Esophagus squamous epithelium (tissue), 4 donors: ENCODE data around the gene KMT2E.
A peak's percentile ranks its signal among the peaks of the same experiment; 100 is the strongest.

Experiments used
- POLR2A ChIP-seq, 4 donors: fragments of 450-650 bp; IDR thresholded peaks; one replicate each; pipeline ENCODE4 v1.6.1; 2017; ENCODE audit warnings: antibody characterized with exemption in 4 of 4, mild to moderate bottlenecking in 4 of 4, moderate library complexity in 3 of 4
- TF ChIP-seq, protein P1 (sequence below), 6 experiments: fragments of 450-650 bp in 4 of 6; fragments of 200-600 bp in 2 of 6; sonication (generic) in 2 of 6; IDR thresholded peaks; one replicate each; pipeline ENCODE4 v1.5.1; 2016 to 2019; ENCODE audit warnings: antibody characterized with exemption in 6 of 6, mild to moderate bottlenecking in 4 of 6, moderate library complexity in 4 of 6

DNA sequence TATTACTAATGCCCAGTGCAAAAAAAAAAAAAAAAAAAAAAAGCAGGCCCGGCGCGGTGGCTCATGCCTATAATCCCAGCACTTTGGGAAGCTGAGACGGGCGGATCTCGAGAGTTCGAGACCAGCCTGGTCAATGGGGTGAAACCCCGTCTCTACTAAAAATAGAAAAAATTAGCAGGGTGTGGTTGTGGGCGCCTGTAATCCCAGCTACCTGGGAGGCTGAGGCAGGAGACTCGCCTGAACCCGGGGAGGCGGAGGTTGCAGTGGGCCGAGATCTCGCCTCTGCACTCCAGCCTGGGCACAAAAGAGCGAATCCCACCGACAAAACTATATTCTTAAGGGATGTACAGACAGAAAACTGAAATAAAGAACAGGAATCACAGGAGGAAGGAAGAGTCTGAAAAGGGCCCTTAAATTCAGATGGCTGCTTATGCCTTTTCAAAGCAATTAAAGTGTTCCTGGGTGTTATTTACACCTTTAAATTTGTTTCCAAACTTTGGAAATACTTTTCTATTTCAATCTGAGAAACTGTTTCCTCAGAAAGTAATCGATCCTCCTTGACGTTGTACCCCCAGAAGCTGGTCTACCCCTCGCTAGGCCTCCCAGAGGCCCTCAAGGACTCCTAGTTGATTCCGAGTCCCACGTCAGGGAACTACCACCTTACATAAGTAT, 2.0 kb upstream of the KMT2E start:
- TF ChIP-seq, protein P1, sequence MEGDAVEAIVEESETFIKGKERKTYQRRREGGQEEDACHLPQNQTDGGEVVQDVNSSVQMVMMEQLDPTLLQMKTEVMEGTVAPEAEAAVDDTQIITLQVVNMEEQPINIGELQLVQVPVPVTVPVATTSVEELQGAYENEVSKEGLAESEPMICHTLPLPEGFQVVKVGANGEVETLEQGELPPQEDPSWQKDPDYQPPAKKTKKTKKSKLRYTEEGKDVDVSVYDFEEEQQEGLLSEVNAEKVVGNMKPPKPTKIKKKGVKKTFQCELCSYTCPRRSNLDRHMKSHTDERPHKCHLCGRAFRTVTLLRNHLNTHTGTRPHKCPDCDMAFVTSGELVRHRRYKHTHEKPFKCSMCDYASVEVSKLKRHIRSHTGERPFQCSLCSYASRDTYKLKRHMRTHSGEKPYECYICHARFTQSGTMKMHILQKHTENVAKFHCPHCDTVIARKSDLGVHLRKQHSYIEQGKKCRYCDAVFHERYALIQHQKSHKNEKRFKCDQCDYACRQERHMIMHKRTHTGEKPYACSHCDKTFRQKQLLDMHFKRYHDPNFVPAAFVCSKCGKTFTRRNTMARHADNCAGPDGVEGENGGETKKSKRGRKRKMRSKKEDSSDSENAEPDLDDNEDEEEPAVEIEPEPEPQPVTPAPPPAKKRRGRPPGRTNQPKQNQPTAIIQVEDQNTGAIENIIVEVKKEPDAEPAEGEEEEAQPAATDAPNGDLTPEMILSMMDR (IDR thresholded peaks at IDR 0.05), result no peak
- peak in 1 of 4 donors; percentile 22 for TF ChIP-seq POLR2A (IDR thresholded peaks at IDR 0.05)
